Effector memory CD4-positive, alpha-beta T cell (primary cell): ENCODE data around the gene TOR1B.
"Not testable (repeated sequence)": the region's sequence is repeated elsewhere in the genome, so short reads cannot be mapped to it uniquely, and the experiment has no call there.

Experiments
- DNase-seq, 3 donors: peaks; one replicate each; pipeline ENCODE4 v3.0.0-alpha.2; 2020
- H3K27ac ChIP-seq: 2 replicates; pipeline ENCODE4 v1.7.0; 2013; ENCODE audit warnings: mild to moderate bottlenecking, low read length, moderate library complexity; ENCODE audit not compliant: insufficient read depth, poor library complexity, severe bottlenecking
- H3K27me3 ChIP-seq: replicated peaks from 2 replicates; pipeline ENCODE4 v1.7.0; 2013; ENCODE audit warnings: mild to moderate bottlenecking, low read length; ENCODE audit not compliant: insufficient read depth, control insufficient read depth, poor library complexity, severe bottlenecking
- H3K36me3 ChIP-seq: 2 replicates; pipeline ENCODE4 v1.7.0; 2013; ENCODE audit warnings: mild to moderate bottlenecking, low read length, moderate library complexity; ENCODE audit not compliant: control insufficient read depth, insufficient read depth
- H3K4me1 ChIP-seq: 2 replicates; pipeline ENCODE4 v1.7.0; 2013; ENCODE audit warnings: low read length, mild to moderate bottlenecking; ENCODE audit not compliant: control insufficient read depth, insufficient read depth, poor library complexity, severe bottlenecking
- H3K4me3 ChIP-seq: 2 replicates; pipeline ENCODE4 v1.7.0; 2013; ENCODE audit warnings: low read length, low read depth, mild to moderate bottlenecking; ENCODE audit not compliant: insufficient read depth, poor library complexity, severe bottlenecking
- H3K9me3 ChIP-seq: 2 replicates; pipeline ENCODE4 v1.7.0; 2013; ENCODE audit warnings: mild to moderate bottlenecking, low read length, moderate library complexity; ENCODE audit not compliant: control insufficient read depth

Gene TOR1B

GRCh38 chr9:129776096-129776495 lies 26.9 kb upstream of the TOR1B start:
- not testable (repeated sequence) for H3K36me3 ChIP-seq, H3K27ac ChIP-seq, H3K4me1 ChIP-seq, H3K27me3 ChIP-seq, H3K4me3 ChIP-seq, H3K9me3 ChIP-seq, DNase-seq

GRCh38 chr9:129776566-129776937 lies 26.4 kb upstream of the TOR1B start:
- Histone ChIP-seq H3K27ac (no peak overlapping the region), H3K9me3 (no peaks in the 10 kb centered on the region), H3K4me1 (peaks cover 8% of the 10 kb centered on the region), H3K36me3 (no peaks in the 10 kb centered on the region), H3K4me3 (no peak overlapping the region), H3K27me3 (no peaks in the 10 kb centered on the region)
- no peak for DNase-seq

GRCh38 chr9:129776938-129777768 lies 25.8 kb upstream of the TOR1B start:
- H3K27ac ChIP-seq = no peak overlapping the region
- H3K9me3 ChIP-seq = no peaks in the 10 kb centered on the region
- DNase-seq = peak; percentile 6 to 35 (median 17)
- H3K4me3 ChIP-seq = no peak overlapping the region
- no peaks in the 10 kb centered on the region for H3K36me3 ChIP-seq
- H3K4me1 ChIP-seq = peaks cover 8% of the 10 kb centered on the region
- H3K27me3 ChIP-seq = no peaks in the 10 kb centered on the region

- Histone ChIP-seq H3K9me3 (no peaks in the 10 kb centered on the region), H3K36me3 (no peaks in the 10 kb centered on the region), H3K27ac (no peak overlapping the region), H3K27me3 (no peaks in the 10 kb centered on the region), H3K4me3 (no peak overlapping the region), H3K4me1 (peaks cover 8% of the 10 kb centered on the region)
- DNase-seq = no peak
Observed at GRCh38 chr9:129777769-129778130, 25.2 kb upstream of the TOR1B start.

- DNase-seq = no peak
- H3K36me3 ChIP-seq = no peaks in the 10 kb centered on the region
- H3K27ac ChIP-seq = no peak overlapping the region
- H3K4me1 ChIP-seq = peaks cover 8% of the 10 kb centered on the region
- H3K4me3 ChIP-seq = no peak overlapping the region
- H3K27me3 ChIP-seq = no peaks in the 10 kb centered on the region
- no peaks in the 10 kb centered on the region for H3K9me3 ChIP-seq
Observed at GRCh38 chr9:129778469-129778868, 24.5 kb upstream of the TOR1B start.

GRCh38 chr9:129779560-129780190 lies 23.3 kb upstream of the TOR1B start:
- Histone ChIP-seq H3K27ac (no peak overlapping the region), H3K36me3 (no peaks in the 10 kb centered on the region), H3K4me1 (peaks cover 8% of the 10 kb centered on the region), H3K9me3 (no peaks in the 10 kb centered on the region), H3K4me3 (no peak overlapping the region), H3K27me3 (no peaks in the 10 kb centered on the region)
- DNase-seq = no peak

GRCh38 chr9:129781131-129781530 lies 21.9 kb upstream of the TOR1B start:
- Histone ChIP-seq H3K9me3 (no peaks in the 10 kb centered on the region), H3K4me1 (peaks cover 8% of the 10 kb centered on the region), H3K27ac (no peak overlapping the region), H3K36me3 (no peaks in the 10 kb centered on the region), H3K27me3 (no peaks in the 10 kb centered on the region), H3K4me3 (no peak overlapping the region)
- no peak for DNase-seq

- DNase-seq = no peak
Observed at GRCh38 chr9:129781981-129782380, 21.0 kb upstream of the TOR1B start.

GRCh38 chr9:129783516-129784361 lies 19.2 kb upstream of the TOR1B start:
- no peaks in the 10 kb centered on the region for H3K9me3 ChIP-seq
- no peaks in the 10 kb centered on the region for H3K27me3 ChIP-seq
- DNase-seq = peak; percentile 38 to 51 (median 45)
- H3K27ac ChIP-seq = no peak overlapping the region
- no peaks in the 10 kb centered on the region for H3K4me1 ChIP-seq
- H3K4me3 ChIP-seq = no peak overlapping the region
- no peaks in the 10 kb centered on the region for H3K36me3 ChIP-seq

More at GRCh38 chr9:129781981-129782380, 21.0 kb upstream of the TOR1B start:
- Histone ChIP-seq H3K4me3 (no peak overlapping the region), H3K27ac (no peak overlapping the region), H3K4me1 (peaks cover 6% of the 10 kb centered on the region), H3K36me3 (no peaks in the 10 kb centered on the region), H3K9me3 (no peaks in the 10 kb centered on the region), H3K27me3 (no peaks in the 10 kb centered on the region)

GRCh38 chr9:129784970-129785369 lies 18.0 kb upstream of the TOR1B start:
- DNase-seq, H3K4me3 ChIP-seq, H3K4me1 ChIP-seq, H3K36me3 ChIP-seq, H3K27ac ChIP-seq, H3K9me3 ChIP-seq, H3K27me3 ChIP-seq: not testable (repeated sequence)
